Fibroblast of skin of right biceps (primary cell): ENCODE measurements around the gene KRT83.
"Not testable (repeated sequence)": the region's sequence is repeated elsewhere in the genome, so short reads cannot be mapped to it uniquely, and the experiment has no call there.

Experiments used
- DNase-seq: peaks from one replicate; pipeline ENCODE4 v3.0.0-alpha.2; 2013

Gene KRT83

DNA sequence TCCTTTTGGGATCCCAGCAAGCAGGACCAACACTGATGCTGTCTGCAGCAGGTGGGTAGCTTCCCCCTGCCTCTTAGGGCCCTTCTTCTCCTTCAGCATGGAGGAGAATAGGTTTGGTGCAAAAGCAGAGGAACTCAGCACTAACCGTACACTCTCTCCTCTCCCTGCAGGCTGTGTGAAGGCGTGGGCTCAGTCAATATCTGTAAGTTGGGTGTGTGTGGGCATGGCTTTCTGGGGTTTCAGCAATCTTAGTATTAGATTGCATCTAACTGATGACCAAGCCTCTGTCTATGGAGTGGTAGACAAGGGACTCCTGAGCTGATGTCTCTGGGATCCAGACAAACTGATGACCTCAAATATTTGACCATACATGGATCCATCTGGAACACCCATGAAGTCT lies 31.8 kb upstream of the KRT83 start:
- no peak for DNase-seq

- DNase-seq, result no peak
Observed at GRCh38 chr12:52351196-52352059, 30.2 kb upstream of the KRT83 start.

- DNase-seq, result no peak
Observed at GRCh38 chr12:52350786-52351185, 29.6 kb upstream of the KRT83 start.

DNA sequence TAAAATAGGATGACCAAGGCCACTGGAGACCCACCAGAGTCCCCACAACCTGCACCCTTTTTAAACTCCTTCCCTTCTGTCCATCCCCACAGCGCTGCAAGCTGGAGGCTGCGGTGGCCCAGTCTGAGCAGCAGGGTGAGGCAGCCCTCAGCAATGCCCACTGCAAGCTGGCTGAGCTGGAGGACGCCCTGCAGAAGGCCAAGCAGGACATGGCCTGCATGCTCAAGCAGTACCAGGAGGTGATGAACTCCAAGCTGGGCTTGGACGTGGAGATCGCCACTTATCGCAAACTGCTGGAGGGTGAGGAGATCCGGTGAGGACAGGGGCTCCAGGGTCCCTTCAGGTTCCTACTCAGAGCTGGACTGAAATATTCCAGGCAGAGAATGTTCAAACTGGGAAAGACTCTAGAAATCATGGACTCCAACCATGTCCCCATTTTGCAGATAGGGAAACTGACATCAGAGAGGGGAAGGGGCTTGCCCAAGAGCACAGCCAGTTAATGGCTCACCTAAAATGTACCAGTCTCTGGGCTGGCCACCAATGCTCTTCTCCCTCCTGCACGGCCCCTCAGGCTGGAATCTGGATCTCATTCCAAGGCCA lies 28.9 kb upstream of the KRT83 start:
- DNase-seq, result no peak

DNA sequence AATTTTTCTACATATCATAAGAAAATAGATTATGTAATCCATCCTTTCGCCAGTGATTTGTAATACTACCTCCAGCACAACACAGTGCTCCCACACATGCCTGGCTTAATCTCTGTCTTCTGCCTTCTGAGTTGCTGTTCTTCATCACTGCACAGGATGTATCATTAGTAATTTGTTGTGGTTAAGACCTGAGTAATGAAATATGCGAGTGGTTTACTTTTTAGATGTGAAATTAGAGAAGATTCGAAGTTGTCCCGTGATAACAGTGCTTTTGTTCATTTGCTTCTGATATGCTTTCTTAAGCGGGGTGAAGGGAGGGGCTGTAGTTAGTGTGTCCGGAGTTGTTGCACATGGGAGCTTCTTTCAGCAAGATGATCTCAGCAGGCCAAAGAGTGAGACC lies 28.0 kb upstream of the KRT83 start:
- DNase-seq, result no peak

- no peak for DNase-seq
Observed at GRCh38 chr12:52347551-52348510, 26.6 kb upstream of the KRT83 start.

DNA sequence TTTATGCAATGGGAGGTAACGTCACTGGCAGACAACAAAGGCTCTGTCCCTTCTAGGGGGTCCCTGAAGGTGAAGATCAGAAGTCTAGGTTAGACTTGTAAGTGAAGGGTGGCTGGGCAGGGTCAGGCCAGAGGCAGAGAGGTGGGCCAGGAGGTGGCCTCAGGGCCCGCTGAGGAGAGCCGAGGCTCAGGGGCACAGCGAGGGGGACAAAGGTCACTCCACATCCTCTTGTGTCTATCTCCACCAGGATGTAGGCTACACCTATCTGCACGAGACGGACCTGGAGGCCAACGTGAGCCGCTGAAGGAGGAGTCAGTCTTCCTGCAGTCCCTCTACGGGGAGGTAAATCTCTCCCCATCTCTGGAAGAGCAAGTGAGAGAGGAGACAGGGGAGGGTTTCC lies 25.8 kb upstream of the KRT83 start:
- DNase-seq, result no peak

DNA sequence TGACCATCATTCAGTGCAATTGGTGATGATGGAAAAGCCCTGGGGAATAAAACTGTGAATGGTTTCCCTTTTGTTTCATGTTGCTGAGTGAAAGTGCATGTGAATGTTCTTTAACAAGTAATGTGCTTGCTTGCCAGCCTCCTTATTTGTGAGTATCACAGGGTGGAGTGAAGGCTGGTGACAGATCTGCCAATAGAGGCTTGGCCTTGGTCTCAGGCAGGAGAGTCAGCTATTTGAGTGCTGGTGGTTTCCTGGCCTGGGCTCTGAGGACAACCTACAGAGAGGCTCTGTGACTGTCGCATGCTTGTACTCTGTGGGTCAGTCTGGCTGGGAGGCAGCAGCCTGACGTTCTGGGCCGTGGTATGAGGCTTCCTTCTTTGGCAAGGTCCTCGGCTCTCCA lies 25.4 kb upstream of the KRT83 start:
- no peak for DNase-seq

DNA sequence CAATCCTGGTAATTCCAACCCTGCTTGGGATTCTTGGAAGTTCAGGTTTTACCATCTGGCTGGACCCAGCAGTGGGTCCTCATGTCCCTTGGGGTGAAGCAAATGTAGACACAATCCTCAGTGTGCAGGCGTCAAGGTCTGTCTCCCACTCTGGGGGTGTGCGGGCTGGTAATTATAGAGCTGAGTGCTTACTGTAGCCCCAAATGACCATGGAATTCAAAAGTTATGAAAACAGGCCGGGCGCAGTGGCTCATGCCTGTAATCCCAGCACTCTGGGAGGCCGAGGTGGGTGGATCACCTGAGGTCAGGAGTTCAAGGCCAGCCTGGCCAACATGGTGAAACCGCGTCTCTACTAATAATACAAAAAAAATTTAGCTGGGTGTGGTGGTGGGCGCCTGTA lies 23.8 kb upstream of the KRT83 start:
- DNase-seq, result not testable (repeated sequence)

DNA sequence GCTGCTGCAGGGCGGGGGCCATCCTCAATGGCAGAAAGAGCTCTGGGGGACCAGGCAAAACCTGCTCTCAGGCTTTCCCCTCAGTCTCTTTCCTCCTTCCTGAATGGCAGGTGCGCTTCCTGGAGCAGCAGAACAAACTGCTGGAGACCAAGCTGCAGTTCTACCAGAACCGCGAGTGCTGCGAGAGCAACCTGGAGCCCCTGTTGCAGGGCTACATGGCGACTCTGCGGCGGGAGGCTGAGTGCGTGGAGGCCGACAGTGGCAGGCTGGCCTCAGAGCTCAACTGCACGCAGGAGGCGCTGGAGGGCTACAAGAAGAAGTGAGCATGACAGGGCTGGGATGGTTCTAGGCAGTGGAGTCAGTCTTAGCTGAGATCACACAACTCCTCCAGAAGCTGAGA lies 22.9 kb upstream of the KRT83 start:
- DNase-seq, result no peak

- no peak for DNase-seq
Observed at GRCh38 chr12:52343550-52343949, 22.4 kb upstream of the KRT83 start.

- DNase-seq, result no peak
Observed at GRCh38 chr12:52342781-52343490, 21.7 kb upstream of the KRT83 start.

GRCh38 chr12:52341066-52341580 lies 19.9 kb upstream of the KRT83 start:
- DNase-seq, result no peak

DNA sequence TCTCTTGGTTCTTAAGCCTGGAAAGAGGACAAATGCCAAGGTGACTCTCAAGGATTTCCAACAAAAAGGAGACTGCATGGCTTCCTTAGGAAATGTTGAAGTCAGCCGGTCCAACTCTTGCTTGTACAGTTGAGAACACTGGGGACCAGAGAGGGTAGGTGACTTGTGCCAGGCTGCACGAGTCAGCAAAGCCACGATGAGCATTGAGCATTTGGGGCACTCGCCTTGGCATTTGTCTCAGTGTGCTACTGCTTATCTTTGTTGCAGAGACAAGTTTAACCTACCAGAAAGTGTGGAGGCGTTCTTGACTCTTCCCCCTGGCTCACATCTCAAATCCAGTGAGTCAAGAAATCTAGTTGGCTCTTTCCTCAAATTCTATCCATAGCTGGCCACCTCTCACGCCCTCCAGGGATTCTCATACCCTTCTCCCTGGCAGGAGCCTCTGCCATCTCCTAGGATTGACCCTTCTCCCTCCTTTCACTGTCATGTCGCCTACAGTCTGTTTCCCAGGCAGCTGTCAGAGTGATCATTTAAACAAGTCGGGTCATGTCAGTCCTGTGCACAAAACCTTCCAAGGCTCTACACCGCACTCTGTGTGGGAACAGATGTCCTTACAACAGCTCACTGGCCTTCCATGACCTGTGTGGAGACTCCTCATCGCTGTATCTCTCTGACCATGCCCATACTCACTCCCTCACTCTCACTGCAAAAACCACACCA lies 17.2 kb upstream of the KRT83 start:
- DNase-seq, result no peak

GRCh38 chr12:52337054-52337453 lies 15.9 kb upstream of the KRT83 start:
- no peak for DNase-seq

GRCh38 chr12:52336641-52337040 lies 15.4 kb upstream of the KRT83 start:
- DNase-seq, result no peak

DNA sequence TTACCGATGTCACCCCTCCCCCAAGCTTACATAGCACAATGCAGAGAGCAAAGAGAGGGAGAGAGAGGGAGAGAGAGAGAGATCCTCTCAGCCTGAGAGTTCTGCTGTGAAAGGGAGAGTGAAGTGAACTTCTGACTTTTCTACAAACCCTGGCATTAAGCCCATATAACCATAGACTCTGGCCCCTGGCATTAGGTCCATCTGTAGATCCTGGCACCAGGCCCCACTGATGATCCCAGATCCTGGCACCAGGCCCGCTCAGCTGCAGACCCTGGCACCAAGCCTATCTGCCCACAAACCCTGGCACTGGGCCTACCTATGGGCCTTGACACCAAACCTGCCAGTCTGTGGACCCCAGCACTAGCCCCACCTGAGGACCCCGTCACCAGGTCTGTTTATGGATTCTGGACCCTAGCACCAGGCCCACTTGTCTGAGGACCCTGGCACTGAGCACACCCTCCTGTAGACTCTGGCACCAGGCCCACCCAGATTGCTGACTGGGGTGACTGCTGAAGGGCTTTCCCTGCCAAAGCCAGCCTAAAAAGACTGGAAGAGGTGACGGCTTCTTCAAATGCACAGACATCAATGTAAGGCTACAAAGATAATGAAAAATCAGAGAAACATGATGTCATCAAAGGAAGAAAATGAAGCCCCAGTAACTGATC lies 14.5 kb upstream of the KRT83 start:
- no peak for DNase-seq

DNA sequence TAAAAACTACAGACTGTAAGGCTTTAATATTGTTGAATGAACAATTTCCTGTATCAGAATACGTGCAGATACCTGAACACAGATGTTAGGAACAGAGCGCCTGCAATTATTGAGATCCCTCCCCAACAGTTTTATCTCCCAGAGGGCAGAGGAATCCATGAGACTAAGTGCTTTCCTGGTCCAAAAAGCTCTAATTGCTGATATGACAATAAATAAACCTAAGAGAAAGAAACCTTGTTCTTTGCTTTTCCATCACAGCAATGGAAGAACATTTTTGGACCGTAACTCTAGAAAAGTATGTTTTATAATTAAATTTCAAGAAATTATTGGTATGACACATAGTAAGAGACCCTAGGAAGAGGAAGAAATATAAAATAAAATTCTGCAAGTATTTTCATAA lies 13.0 kb upstream of the KRT83 start:
- no peak for DNase-seq

GRCh38 chr12:52333321-52333720 lies 12.1 kb upstream of the KRT83 start:
- DNase-seq, result no peak

DNA sequence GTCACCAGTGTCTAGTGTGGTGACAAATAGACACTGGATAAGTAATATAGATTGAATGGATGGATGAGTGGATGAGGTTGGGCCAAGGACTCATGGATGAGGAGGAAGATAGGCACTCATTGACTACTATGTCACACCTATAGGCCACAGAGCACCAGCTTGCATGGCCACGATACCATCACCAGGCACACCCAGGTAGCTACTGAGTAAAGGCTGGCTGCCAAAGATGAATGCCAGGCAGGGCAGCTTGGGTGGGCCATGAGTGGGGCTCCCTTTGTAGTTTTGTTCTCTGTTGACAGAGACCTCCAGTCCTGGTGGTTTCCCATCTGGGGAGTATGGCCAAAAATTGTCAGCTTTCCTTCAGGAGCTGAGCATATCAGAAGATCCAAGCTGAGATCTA lies 11.2 kb upstream of the KRT83 start:
- DNase-seq, result no peak

GRCh38 chr12:52331833-52332232 lies 10.6 kb upstream of the KRT83 start:
- no peak for DNase-seq
